Measurements from ENCODE around the gene GRK5.

DNA sequence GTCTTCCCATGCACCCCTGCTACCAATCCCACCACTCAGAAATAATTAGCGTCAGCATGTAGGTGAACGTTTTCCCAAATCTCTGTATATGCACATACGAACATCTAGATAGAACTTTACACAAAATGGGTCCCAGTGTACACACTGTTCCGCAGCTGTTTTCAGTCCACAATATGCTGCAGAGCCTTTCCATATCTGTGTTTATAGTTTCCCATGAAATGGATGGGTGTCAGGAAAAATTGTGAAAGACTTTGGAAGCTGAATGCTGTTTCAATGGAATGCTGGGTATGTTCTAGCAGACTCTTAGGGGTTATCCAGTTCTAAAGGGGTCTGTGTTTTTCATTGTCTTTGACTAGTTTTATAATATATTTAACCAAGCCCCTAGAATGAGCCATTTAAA, 13.8 kb downstream of the GRK5 start:
- TF ChIP-seq EZH2 (IDR thresholded peaks at IDR 0.05; ENCODE audit: insufficient read depth, poor library complexity, severe bottlenecking) (no peak), EZH2phosphoT487 (IDR thresholded peaks at IDR 0.05; ENCODE audit: insufficient read depth, low read depth) (no peak)
